Ishikawa (cell line): ENCODE results near the gene GHRHR.

Experiments
- CEBPB ChIP-seq: IDR thresholded peaks from 2 replicates; pipeline ENCODE4 v1.6.1; 2012
- CREB1 ChIP-seq: IDR thresholded peaks from 2 replicates; pipeline ENCODE4 v1.6.1; 2012; ENCODE audit warnings: low read depth
- EGR1 ChIP-seq: IDR thresholded peaks from 2 replicates; pipeline ENCODE4 v1.6.1; 2012
- EP300 ChIP-seq: IDR thresholded peaks from 2 replicates; pipeline ENCODE4 v1.6.1; 2012; ENCODE audit warnings: borderline replicate concordance
- FOXM1 ChIP-seq: IDR thresholded peaks from 2 replicates; pipeline ENCODE4 v1.6.1; 2012; ENCODE audit warnings: low read depth, borderline replicate concordance
- NFIC ChIP-seq: IDR thresholded peaks from 2 replicates; pipeline ENCODE4 v1.6.1; 2012
- RAD21 ChIP-seq: IDR thresholded peaks from 2 replicates; pipeline ENCODE4 v1.6.1; 2012; ENCODE audit warnings: low read depth
- REST ChIP-seq: IDR thresholded peaks from 2 replicates; pipeline ENCODE4 v1.6.1; 2012; ENCODE audit warnings: low read depth, mild to moderate bottlenecking
- TAF1 ChIP-seq: IDR thresholded peaks from 2 replicates; pipeline ENCODE4 v1.6.1; 2012; ENCODE audit warnings: low read depth, mild to moderate bottlenecking
- TCF12 ChIP-seq: IDR thresholded peaks from 2 replicates; pipeline ENCODE4 v1.6.1; 2012; ENCODE audit warnings: low read depth
- TEAD4 ChIP-seq: IDR thresholded peaks from 2 replicates; pipeline ENCODE4 v1.6.1; 2012
- USF1 ChIP-seq: IDR thresholded peaks from 2 replicates; pipeline ENCODE4 v1.6.1; 2012
- YY1 ChIP-seq: IDR thresholded peaks from 2 replicates; pipeline ENCODE4 v1.6.1; 2012; ENCODE audit warnings: low read depth
- ZBTB7A ChIP-seq: IDR thresholded peaks from 2 replicates; pipeline ENCODE4 v1.6.1; 2012; ENCODE audit warnings: low read depth
- TF ChIP-seq, protein P1 (sequence below): IDR thresholded peaks from 2 replicates; pipeline ENCODE4 v1.6.1; 2012

Gene GHRHR

DNA sequence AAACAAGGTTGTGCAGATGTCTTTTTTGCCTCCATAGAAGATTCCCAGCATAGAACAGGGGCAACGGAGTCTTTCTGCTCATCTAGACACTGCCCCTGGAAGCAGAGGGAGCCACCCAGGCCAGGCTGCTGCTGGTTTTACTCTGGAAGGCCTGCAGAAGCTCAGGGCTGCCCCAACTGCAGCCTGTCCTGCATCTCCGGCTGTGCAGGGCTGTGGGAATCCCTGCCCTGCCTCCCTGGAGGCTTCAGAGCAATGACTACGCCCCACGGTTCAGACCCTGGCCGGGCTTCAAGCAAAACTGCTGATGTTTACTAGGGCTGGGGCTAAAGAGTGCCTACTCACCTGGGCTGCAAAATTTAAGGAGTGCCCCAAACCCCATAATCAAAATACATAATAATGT lies 43.9 kb downstream of the GHRHR start:
- TF ChIP-seq CEBPB (no peak), FOXM1 (no peak), REST (no peak), ZBTB7A (no peak), NFIC (no peak), YY1 (no peak), TEAD4 (no peak), CREB1 (no peak), USF1 (no peak), TAF1 (no peak), RAD21 (no peak), EP300 (no peak), TCF12 (no peak), EGR1 (no peak)
- TF ChIP-seq, protein P1, sequence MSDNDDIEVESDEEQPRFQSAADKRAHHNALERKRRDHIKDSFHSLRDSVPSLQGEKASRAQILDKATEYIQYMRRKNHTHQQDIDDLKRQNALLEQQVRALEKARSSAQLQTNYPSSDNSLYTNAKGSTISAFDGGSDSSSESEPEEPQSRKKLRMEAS: no peak

GRCh38 chr7:31014826-31015225 lies 51.1 kb downstream of the GHRHR start:
- TF ChIP-seq TEAD4: no peak
- no peak for TF ChIP-seq USF1
- TF ChIP-seq FOXM1: no peak
- TF ChIP-seq YY1: no peak
- no peak for TF ChIP-seq EP300
- TF ChIP-seq CEBPB: no peak
- no peak for TF ChIP-seq TCF12
- TF ChIP-seq ZBTB7A: no peak

DNA sequence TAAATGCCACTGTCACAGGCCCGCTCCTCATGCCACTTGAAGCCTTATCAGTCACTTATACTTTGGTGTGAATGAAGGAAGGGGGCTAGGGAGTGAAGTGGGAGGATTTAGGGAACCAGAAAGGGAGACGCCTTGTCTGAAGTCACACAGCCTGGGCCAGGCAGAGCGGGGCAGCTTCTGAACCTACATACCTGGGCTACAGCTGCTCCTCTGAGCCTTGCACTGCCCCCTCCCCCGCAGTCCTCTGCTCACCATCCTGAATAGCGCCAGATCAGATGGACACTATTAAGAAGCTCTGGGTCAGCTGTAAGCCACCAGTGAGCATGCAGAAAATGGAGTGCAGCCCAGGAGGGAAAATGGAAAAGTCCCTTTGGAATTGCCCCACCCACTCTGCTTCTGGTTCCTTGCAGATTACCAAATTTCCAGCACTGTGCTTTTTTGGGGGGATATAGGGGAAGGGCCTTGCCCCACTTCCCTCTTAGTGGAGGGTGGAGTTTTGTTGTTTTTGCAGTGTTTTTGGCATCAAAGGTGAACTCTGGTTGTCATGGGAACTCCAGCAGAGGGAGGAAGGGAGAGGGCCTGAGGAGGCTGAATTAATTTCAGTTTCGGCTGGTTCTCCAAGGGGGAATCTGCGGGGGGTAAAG lies 53.4 kb downstream of the GHRHR start:
- no peak for TF ChIP-seq REST
- no peak for TF ChIP-seq CEBPB
- no peak for TF ChIP-seq ZBTB7A
- no peak for TF ChIP-seq CREB1
- no peak for TF ChIP-seq TEAD4
- TF ChIP-seq USF1: no peak
- no peak for TF ChIP-seq TAF1
- no peak for TF ChIP-seq NFIC
- TF ChIP-seq EP300: no peak
- TF ChIP-seq, protein P1: no peak
- no peak for TF ChIP-seq EGR1
- no peak for TF ChIP-seq YY1
- TF ChIP-seq RAD21: no peak
- no peak for TF ChIP-seq TCF12

DNA sequence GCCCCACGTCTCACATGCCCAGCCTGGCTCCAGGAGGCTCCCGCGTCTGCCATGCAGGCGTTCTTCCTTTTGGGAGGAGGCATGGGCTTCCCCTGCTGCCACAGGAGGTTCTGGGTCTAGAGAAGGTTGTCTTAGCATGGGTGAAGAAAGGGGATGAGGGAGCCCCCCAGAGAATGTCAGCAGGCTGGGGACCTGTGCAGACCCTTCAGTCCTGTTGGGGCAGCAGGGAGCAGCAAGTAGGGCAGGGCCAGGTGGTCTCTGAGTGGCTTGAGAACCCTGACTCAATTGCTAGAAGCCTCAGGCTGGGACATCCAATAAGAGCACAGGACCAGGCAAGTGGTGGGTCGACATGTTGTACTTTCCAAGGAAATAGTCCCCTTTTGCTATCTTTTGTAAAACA lies 54.0 kb downstream of the GHRHR start:
- TF ChIP-seq CEBPB (no peak), TAF1 (no peak), TCF12 (no peak), NFIC (no peak), REST (no peak), RAD21 (no peak), YY1 (no peak), FOXM1 (no peak), USF1 (no peak), EGR1 (no peak), TEAD4 (no peak)
